Measurements from ENCODE around the gene GNAO1. TPM values are rescaled to one million over a fixed set of nuclear protein-coding genes. Genes with fewer than 3 reads are reported as not detected.
A peak's percentile ranks its signal among the peaks of the same experiment; 100 is the strongest.

GNAO1 gene
- polyA plus RNA-seq (ENCODE audit: low read depth in 6 of 6): under 1 TPM in 2 of 6 donors, not detected in 4; 0.07 to 0.55 TPM

- H3K4me1 Mint-ChIP-seq: peaks cover 18 to 33% (median 18%) of the 10 kb centered on the region in 3 donors
- H3K36me3 Mint-ChIP-seq: no peaks in the 10 kb centered on the region
- H3K27ac Mint-ChIP-seq: peak within 1 kb of the TSS in 1 of 6 donors; percentile 88
- H3K4me3 Mint-ChIP-seq: peak within 1 kb of the TSS; percentile 74 to 87 (median 79)
- peak; percentile 36 for DNase-seq
- peak; percentile 73 to 75 for ATAC-seq (ENCODE audit: low read depth in 2 of 2)
- H3K27me3 Mint-ChIP-seq: peaks cover 41 to 58% (median 48%) of the 10 kb centered on the region in 3 donors
- peaks cover 0 to 2% (median 0%) of the 10 kb centered on the region in 7 donors for H3K9me3 Mint-ChIP-seq
Measured at GRCh38 chr16:56191156-56191815, at the start of gene GNAO1. Gene GNAO1, plus strand, starts transcription at chr16:56191489. Its CDS starts 747 bp downstream, at chr16:56192236.

- Mint-ChIP-seq H3K4me1 (no peaks in the 10 kb centered on the region), H3K36me3 (no peaks in the 10 kb centered on the region), H3K27ac (no peak overlapping the region), H3K4me3 (no peak overlapping the region), H3K27me3 (peaks cover 15 to 25% (median 20%) of the 10 kb centered on the region in 3 donors), H3K9me3 (peaks cover 0 to 4% (median 0%) of the 10 kb centered on the region in 7 donors)
- DNase-seq (no peak), ATAC-seq (ENCODE audit: low read depth in 2 of 2) (no peak)
Measured at GRCh38 chr16:56143666-56144065, 47.6 kb upstream of the GNAO1 start.

GRCh38 chr16:56145369-56145768 lies 45.9 kb upstream of the GNAO1 start:
- no peak overlapping the region for H3K27ac Mint-ChIP-seq
- H3K27me3 Mint-ChIP-seq: peaks cover 18 to 35% (median 32%) of the 10 kb centered on the region in 3 donors
- H3K4me1 Mint-ChIP-seq: no peaks in the 10 kb centered on the region
- no peak for DNase-seq
- ATAC-seq (ENCODE audit: low read depth in 2 of 2): no peak
- H3K36me3 Mint-ChIP-seq: no peaks in the 10 kb centered on the region
- no peak overlapping the region for H3K4me3 Mint-ChIP-seq
- H3K9me3 Mint-ChIP-seq: peaks cover 0 to 4% (median 0%) of the 10 kb centered on the region in 7 donors

GRCh38 chr16:56151621-56152020 lies 39.7 kb upstream of the GNAO1 start:
- Mint-ChIP-seq H3K4me3 (no peak overlapping the region), H3K9me3 (peaks cover 1 to 15% (median 4%) of the 10 kb centered on the region in 7 donors), H3K27ac (no peak overlapping the region), H3K36me3 (peaks cover 0 to 11% of the 10 kb centered on the region in 2 donors), H3K4me1 (no peaks in the 10 kb centered on the region), H3K27me3 (peaks cover 27 to 46% (median 42%) of the 10 kb centered on the region in 3 donors)
- DNase-seq (no peak), ATAC-seq (ENCODE audit: low read depth in 2 of 2) (no peak)

GRCh38 chr16:56161658-56162057 lies 29.6 kb upstream of the GNAO1 start:
- no peak overlapping the region for H3K4me3 Mint-ChIP-seq
- no peak for DNase-seq
- H3K27ac Mint-ChIP-seq: no peak overlapping the region
- no peak for ATAC-seq (ENCODE audit: low read depth in 2 of 2)
- peaks cover 0 to 3% (median 0%) of the 10 kb centered on the region in 7 donors for H3K9me3 Mint-ChIP-seq
- peaks cover 0 to 11% (median 0%) of the 10 kb centered on the region in 3 donors for H3K27me3 Mint-ChIP-seq
- H3K36me3 Mint-ChIP-seq: no peaks in the 10 kb centered on the region
- H3K4me1 Mint-ChIP-seq: no peaks in the 10 kb centered on the region

- no peak for ATAC-seq (ENCODE audit: low read depth in 2 of 2)
- Mint-ChIP-seq H3K36me3 (no peaks in the 10 kb centered on the region), H3K4me3 (no peak overlapping the region), H3K9me3 (peaks cover 0 to 3% (median 0%) of the 10 kb centered on the region in 7 donors), H3K4me1 (no peaks in the 10 kb centered on the region), H3K27ac (no peak overlapping the region), H3K27me3 (peaks cover 5 to 23% (median 5%) of the 10 kb centered on the region in 3 donors)
- no peak for DNase-seq
Measured at GRCh38 chr16:56163089-56163488, 28.2 kb upstream of the GNAO1 start.

GRCh38 chr16:56163938-56164337 lies 27.4 kb upstream of the GNAO1 start:
- Mint-ChIP-seq H3K4me3 (no peak overlapping the region), H3K27ac (no peak overlapping the region), H3K9me3 (peaks cover 0 to 2% (median 0%) of the 10 kb centered on the region in 7 donors), H3K36me3 (no peaks in the 10 kb centered on the region), H3K4me1 (no peaks in the 10 kb centered on the region), H3K27me3 (peaks cover 5 to 24% (median 5%) of the 10 kb centered on the region in 3 donors)
- no peak for ATAC-seq (ENCODE audit: low read depth in 2 of 2)
- no peak for DNase-seq

GRCh38 chr16:56164636-56165035 lies 26.7 kb upstream of the GNAO1 start:
- no peak for DNase-seq
- peaks cover 0 to 2% (median 0%) of the 10 kb centered on the region in 7 donors for H3K9me3 Mint-ChIP-seq
- peaks cover 5 to 24% (median 5%) of the 10 kb centered on the region in 3 donors for H3K27me3 Mint-ChIP-seq
- H3K36me3 Mint-ChIP-seq: no peaks in the 10 kb centered on the region
- no peaks in the 10 kb centered on the region for H3K4me1 Mint-ChIP-seq
- no peak overlapping the region for H3K4me3 Mint-ChIP-seq
- ATAC-seq (ENCODE audit: low read depth in 2 of 2): no peak
- H3K27ac Mint-ChIP-seq: no peak overlapping the region

- Mint-ChIP-seq H3K27ac (no peak overlapping the region), H3K4me1 (no peaks in the 10 kb centered on the region), H3K9me3 (peaks cover 10 to 55% (median 30%) of the 10 kb centered on the region in 7 donors), H3K27me3 (peaks cover 16 to 28% (median 22%) of the 10 kb centered on the region in 3 donors), H3K4me3 (no peak overlapping the region), H3K36me3 (peaks cover 7 to 13% of the 10 kb centered on the region in 2 donors)
- DNase-seq: no peak
- no peak for ATAC-seq (ENCODE audit: low read depth in 2 of 2)
Measured at GRCh38 chr16:56174411-56174810, 16.9 kb upstream of the GNAO1 start.

GRCh38 chr16:56181401-56181800 lies 9.9 kb upstream of the GNAO1 start:
- H3K36me3 Mint-ChIP-seq: peaks cover 0 to 8% of the 10 kb centered on the region in 2 donors
- H3K27ac Mint-ChIP-seq: peak overlapping the region in 1 of 6 donors; percentile 53
- H3K4me3 Mint-ChIP-seq: no peak overlapping the region
- ATAC-seq (ENCODE audit: low read depth in 2 of 2) (no peak), DNase-seq (no peak)
- H3K9me3 Mint-ChIP-seq: peaks cover 0 to 53% (median 22%) of the 10 kb centered on the region in 7 donors
- H3K4me1 Mint-ChIP-seq: no peaks in the 10 kb centered on the region
- peaks cover 27 to 35% (median 31%) of the 10 kb centered on the region in 3 donors for H3K27me3 Mint-ChIP-seq

- Mint-ChIP-seq H3K4me3 (peak overlapping the region in 1 of 8 donors; percentile 59), H3K9me3 (peaks cover 0 to 46% (median 23%) of the 10 kb centered on the region in 7 donors), H3K27ac (no peak overlapping the region), H3K4me1 (no peaks in the 10 kb centered on the region), H3K27me3 (peaks cover 30 to 35% (median 35%) of the 10 kb centered on the region in 3 donors), H3K36me3 (peaks cover 0 to 8% of the 10 kb centered on the region in 2 donors)
- DNase-seq (no peak), ATAC-seq (ENCODE audit: low read depth in 2 of 2) (no peak)
Measured at GRCh38 chr16:56183266-56183665, 8.0 kb upstream of the GNAO1 start.

GRCh38 chr16:56190048-56190676 lies 1.1 kb upstream of the GNAO1 start:
- Mint-ChIP-seq H3K27ac (peak overlapping the region in 1 of 6 donors; percentile 88), H3K4me1 (peaks cover 18 to 33% (median 18%) of the 10 kb centered on the region in 3 donors), H3K4me3 (peak overlapping the region; percentile 52 to 87 (median 76)), H3K27me3 (peaks cover 44 to 61% (median 52%) of the 10 kb centered on the region in 3 donors), H3K36me3 (no peaks in the 10 kb centered on the region), H3K9me3 (peaks cover 0 to 2% (median 0%) of the 10 kb centered on the region in 7 donors)
- DNase-seq (no peak), ATAC-seq (ENCODE audit: low read depth in 2 of 2) (no peak)

GRCh38 chr16:56190677-56191155 lies 573 bp upstream of the GNAO1 start:
- Mint-ChIP-seq H3K27ac (no peak overlapping the region), H3K36me3 (no peaks in the 10 kb centered on the region), H3K4me1 (peaks cover 18 to 33% (median 18%) of the 10 kb centered on the region in 3 donors), H3K9me3 (peaks cover 0 to 2% (median 0%) of the 10 kb centered on the region in 7 donors), H3K4me3 (peak overlapping the region; percentile 52 to 87 (median 76)), H3K27me3 (peaks cover 44 to 62% (median 51%) of the 10 kb centered on the region in 3 donors)
- ATAC-seq (ENCODE audit: low read depth in 2 of 2) (peak in 1 of 2 donors; percentile 19), DNase-seq (no peak)

Measured in naive B cell (primary cell).